ELF-1 (cell line): ENCODE measurements around the gene FOXP4.

Experiments
- DNase-seq: peaks from one replicate; pipeline ENCODE4 v3.0.0-alpha.2; 2016; ENCODE audit warnings: low read depth, low spot score

FOXP4 gene

GRCh38 chr6:41581381-41581991 lies 35.3 kb downstream of the FOXP4 start:
- DNase-seq: peak; percentile 41

GRCh38 chr6:41582540-41582939 lies 36.4 kb downstream of the FOXP4 start:
- DNase-seq: no peak

DNA sequence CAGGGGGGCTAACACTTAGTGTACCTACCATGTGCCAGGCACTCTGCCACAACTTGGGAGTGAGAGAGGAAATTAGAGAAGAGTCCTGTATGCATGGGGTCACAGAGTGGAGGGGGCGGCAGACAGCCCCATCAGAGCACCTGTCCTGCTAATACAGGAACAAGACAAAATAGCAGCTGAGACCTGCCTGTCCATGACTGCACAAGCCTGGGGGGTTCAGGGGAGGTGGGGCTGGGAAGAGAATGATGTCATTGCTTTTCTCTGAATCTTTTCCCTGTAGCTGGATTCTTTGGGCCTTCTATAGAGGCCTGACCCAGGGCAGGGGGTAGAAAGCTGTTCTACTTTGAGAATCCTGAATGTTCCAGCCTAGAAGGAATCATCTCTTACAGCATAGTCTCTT lies 37.4 kb downstream of the FOXP4 start:
- no peak for DNase-seq

- DNase-seq: no peak
Measured at GRCh38 chr6:41584205-41584604, 38.0 kb downstream of the FOXP4 start.

DNA sequence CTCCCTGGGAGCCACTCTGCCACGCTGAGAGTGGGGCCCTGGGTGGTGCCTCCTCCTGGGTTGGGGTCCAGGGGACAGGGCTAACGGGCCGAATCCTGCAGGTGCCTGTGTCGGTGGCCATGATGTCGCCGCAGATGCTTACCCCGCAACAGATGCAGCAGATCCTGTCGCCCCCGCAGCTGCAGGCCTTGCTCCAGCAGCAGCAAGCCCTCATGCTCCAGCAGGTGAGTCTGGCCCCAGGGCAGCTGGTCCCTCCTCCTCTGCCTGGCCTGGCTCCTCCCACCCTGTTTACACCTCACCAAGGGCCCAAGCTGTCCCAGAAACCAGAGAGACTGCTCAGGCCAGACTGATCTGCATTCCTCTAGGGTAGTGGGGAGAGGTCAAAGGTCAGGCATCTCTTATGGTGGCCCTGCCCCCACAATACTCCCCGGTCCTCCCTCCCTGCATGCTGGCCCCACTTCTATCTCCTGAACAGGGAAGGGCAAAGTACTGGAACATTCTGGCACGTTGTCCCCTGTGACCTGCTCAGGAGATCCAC lies 38.6 kb downstream of the FOXP4 start:
- peak; percentile 96 for DNase-seq

DNA sequence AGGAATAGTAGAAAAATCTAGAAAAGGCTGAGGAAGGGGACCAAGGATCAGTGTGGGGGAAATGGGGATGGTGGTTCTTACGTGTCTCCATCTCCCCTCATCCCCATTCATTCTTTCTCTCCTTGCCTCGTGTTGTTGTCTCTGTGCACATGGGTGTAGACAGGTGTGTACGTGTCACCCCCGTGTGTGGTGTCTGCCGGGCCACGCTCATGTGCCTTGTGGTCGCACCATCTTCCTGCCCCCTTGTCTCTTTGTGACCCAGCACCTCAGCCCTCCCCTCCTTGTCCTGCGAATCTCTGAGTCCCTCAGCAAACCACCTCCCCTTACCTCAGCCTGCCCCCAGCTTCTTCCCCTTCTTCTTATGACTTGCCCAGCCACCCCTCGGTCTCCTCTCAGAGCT lies 39.4 kb downstream of the FOXP4 start:
- no peak for DNase-seq

DNA sequence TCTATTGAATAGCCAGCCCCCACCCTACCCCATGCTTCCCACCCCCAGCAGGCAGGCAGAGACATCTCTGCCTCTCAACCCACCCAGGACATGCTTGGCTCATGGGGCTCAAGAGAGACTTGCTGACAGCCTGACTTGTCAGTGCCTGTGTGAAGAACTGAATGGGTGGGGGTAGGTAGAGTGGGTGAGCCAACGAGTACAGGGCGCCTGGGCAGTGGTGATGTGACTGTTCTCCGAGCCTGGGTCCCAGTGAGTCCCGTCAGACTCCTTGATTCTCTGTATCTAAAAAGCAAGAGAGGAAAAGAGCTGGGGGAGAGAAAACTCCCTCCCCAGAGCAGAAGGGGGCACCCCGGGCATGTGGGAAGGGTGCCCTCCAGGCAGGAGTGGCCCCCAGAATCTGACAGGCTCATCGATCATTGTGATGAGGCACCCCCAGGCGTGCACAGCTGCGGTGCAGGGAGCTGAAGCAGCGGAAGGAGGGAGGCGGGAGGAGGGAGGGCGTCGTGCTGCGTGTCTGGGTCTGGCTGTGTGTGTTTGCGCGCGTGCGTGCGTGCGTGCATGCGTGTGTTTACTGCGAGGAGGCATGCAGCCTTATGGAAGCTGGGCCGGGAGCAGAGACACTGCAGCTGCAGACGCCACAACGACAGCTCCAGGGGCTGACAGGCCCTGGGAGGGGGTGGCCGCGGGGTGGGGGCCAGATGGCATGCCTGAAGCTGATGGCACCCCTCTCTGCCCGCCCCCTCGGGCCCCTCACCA lies 40.2 kb downstream of the FOXP4 start:
- no peak for DNase-seq

DNA sequence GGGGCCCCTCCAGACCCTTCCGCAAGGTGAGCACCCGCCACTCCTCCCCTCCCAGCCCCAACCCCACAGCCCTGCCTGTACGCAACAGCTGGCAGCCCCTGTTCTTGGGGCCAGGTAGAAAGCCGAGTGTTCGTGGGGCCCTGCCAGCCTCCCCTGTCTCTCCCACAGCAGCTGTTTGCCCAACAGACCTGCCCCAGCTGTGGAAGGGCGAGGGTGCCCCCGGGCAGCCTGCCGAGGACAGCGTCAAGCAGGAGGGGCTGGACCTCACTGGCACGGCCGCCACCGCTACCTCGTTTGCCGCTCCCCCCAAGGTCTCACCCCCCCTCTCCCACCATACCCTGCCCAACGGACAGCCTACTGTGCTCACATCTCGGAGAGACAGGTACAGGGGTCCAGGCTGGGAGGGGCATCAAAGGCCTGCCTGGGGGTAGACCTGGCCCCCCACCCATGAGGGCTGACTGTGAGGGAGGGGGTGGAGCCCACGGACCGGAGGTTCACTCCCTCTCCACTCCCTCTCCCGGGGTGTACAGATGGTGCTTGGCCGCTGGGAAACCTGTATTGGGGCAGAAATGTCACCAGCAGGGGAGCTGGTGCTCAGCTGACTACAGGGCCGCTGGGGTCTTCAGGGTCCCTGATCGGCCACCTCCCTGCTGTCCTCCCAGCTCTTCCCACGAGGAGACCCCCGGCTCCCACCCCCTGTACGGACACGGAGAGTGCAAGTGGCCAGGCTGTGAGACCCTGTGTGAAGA lies 41.1 kb downstream of the FOXP4 start:
- DNase-seq: no peak

DNA sequence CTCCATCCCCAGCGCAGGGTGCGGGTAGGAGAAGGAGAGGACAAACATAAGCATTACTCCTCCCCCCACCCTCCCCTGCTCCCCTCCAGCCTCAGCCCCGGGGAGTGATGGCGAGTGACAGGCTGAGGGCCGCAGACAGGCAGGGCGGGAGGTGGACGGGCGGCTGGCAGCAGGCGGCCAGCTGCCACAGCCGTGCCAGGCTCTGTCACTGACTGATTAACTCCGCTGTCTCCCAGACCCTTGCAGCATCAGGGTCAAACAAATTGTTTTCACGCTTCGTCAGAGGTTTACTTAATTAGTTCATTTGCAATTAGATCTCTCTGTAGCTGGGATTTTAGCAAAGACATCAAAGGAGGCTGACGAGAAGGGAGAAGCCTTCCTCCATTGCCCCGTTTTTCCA lies 41.9 kb downstream of the FOXP4 start:
- no peak for DNase-seq

- DNase-seq: no peak
Measured at GRCh38 chr6:41589223-41589622, 43.0 kb downstream of the FOXP4 start.

GRCh38 chr6:41589636-41590622 lies 43.7 kb downstream of the FOXP4 start:
- DNase-seq: no peak

GRCh38 chr6:41591122-41591521 lies 44.9 kb downstream of the FOXP4 start:
- no peak for DNase-seq

DNA sequence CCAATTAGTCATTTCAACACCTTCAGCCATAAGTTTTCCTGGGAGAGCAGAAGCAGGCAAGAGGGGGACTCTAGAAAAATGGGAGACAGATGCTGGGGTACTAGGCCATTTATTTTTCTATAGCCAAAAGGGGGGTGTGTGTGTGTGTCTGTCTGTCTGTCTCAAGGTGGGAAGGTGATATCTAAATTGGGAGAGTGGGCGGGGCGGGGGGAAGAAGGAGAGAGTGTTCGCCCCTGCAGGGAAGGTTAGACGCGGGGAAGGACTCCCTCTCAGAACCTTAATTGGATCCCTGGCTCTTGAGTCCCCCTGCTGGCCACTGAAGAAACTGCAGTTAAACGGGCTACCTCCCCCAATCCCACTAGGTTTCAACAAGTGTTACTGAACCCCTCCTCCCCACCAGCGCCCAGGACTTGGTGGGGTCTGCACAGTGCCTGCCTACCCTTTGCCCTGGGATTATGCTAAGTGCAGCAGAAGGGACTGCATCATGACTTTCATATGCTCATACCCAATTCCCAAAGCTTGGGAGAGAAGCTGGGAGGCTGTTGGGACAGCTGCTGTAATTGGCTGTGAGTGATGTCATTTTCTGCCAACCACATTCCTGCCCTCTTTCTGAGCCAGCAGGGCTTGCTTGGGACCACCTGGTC lies 45.8 kb downstream of the FOXP4 start:
- peak; percentile 92 for DNase-seq

GRCh38 chr6:41593406-41593805 lies 47.2 kb downstream of the FOXP4 start:
- DNase-seq: no peak

- no peak for DNase-seq
Measured at GRCh38 chr6:41593839-41594238, 47.7 kb downstream of the FOXP4 start.

- no peak for DNase-seq
Measured at GRCh38 chr6:41594326-41594725, 48.1 kb downstream of the FOXP4 start.

- no peak for DNase-seq
Measured at GRCh38 chr6:41594766-41595165, 48.6 kb downstream of the FOXP4 start.

DNA sequence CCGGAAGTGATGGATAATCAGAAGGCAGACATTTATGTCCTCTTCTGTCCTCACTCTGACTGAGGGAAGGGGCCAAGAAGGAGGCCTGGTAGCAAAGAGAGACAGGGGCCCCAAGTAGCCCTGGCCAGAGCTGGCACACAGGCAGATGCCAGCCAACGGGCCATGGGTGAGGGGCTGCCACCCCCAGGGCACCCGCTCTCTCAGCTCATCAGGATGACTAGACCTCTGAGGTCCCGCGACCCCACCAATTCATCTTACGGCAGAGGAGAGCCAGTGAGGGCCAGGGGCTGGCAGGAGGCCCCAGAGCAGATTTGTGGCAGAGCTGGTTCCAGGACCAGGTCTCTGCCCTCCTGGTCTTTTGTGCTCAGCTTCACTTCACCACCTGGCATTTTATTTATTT lies 49.0 kb downstream of the FOXP4 start:
- no peak for DNase-seq

DNA sequence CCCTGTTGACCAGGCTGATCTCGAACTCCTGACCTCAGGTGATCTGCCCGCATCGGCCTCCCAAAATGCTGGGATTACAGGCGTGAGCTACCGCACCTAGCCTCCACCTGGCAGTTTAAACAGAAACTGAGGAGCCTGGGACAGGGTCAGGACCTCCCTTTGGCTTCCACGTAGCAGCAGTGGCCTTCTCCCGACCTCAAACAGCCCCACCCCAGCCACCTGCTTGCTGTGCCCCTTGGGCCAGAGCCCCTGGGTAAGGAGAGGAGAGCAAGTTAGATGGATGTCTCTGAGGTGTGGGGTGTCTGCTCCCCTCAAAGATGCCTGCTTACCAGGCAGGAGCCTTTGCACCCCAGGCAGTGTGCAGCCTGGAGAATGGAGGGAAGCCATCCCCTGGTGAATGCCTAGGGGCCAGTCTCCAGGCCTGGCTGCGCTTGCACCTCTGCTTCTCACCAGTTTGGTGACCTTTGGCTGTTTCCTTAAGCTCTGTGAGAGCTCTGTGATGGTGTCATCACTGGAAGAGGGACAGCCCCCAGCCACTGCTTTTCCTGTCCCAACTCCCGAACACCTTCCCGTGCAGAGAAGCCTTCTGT lies 50.0 kb downstream of the FOXP4 start:
- no peak for DNase-seq

DNA sequence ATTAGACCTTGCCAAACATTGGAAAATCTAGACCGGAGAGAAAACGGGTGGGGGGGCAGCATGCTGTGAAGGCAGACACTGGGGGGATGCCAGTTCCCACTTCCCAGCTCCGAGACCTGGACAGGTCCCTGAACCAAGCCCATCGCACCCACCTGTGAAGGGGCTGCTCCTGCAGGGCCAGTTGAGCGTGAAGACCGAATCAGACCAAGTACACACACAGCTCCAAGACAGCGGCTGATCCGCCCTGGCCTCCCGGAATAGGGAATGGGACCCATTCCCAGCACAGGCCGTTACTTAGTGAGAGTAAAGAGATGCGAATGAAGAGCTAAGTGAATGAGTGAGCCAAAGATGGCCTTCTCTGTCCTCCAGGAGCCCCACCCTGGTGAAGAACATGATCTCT lies 50.6 kb downstream of the FOXP4 start:
- DNase-seq: no peak
